Measurements from ENCODE around the gene TMEM201. TPM values are rescaled to one million over a fixed set of nuclear protein-coding genes. Genes with fewer than 3 reads are reported as not detected.

Gene TMEM201
- total and polyA plus RNA-seq, 2 donors (not counting 3 experiments of a cell fraction or from before 2014, with no cell fraction given): 8.3 to 24.8 TPM

DNA sequence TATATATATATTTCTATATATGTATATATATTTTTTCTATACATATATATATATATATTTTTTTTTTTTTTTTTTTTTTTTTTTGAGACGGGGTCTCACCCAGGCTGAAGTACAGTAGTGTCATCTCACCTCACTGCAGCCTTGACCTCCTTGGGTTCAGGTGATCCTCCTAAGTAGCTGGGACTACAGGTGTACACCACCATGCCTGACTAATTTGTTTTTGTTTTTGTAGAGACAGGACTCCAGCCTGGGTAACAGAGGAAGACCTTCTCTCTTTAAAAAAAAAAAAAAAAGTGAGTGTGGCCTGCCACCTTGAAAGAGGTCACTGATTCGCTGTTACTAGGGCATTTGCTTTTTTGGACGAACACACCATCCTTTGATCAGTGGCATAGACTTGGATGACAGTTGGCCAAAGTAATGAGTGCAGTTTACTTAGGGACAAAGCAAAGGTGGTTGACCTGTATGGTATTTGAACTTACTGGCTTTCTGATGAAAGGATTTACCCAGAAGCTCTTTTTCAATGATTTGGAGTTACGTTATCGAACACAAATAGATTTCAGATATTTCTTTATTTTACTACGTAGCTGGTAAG lies 38.7 kb upstream of the TMEM201 start:
- ChIA-PET POLR2A (no interaction called here), CTCF (interaction anchor here (1.1 to 1.7 kb wide), 2 partner anchors 11 to 31 kb away, joined by 3 to 5 read pairs; partner anchors contain the start of gene SLC25A33)
- H3K9me3 ChIP-seq (replicated peaks; ENCODE audit: control insufficient read depth, insufficient read depth, low read length): no peaks in the 10 kb centered on the region
- BruUV-seq (replicated peaks): no TSS peak
- H3K4me3 ChIP-seq (replicated peaks in 1 of 3; ENCODE audit: insufficient read depth in 1 of 3, low read depth in 1 of 3, low read length in 3 of 3): no peak overlapping the region
- no peaks in the 10 kb centered on the region for H3K4me1 ChIP-seq (ENCODE audit: control insufficient read depth, extremely low read depth, insufficient read depth, low read length)
- TF ChIP-seq POLR2A (IDR thresholded peaks at IDR 0.05; ENCODE audit: low read depth, low read length) (no peak), MYC (IDR thresholded peaks at IDR 0.05; ENCODE audit: low read depth, low read length) (no peak), POLR2AphosphoS5 (IDR thresholded peaks at IDR 0.05; ENCODE audit: insufficient read depth, low read depth, low read length) (no peak), JUN (IDR thresholded peaks at IDR 0.05; ENCODE audit: borderline replicate concordance, insufficient read depth, insufficient read length, low read depth) (no peak), GATA2 (IDR thresholded peaks at IDR 0.05; ENCODE audit: insufficient read depth, insufficient read length, low read depth, low read length) (no peak), EZH2 (IDR thresholded peaks at IDR 0.05; ENCODE audit: borderline replicate concordance, low read depth, low read length, severe bottlenecking) (no peak)
- TF ChIP-seq, protein P1, sequence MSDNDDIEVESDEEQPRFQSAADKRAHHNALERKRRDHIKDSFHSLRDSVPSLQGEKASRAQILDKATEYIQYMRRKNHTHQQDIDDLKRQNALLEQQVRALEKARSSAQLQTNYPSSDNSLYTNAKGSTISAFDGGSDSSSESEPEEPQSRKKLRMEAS (IDR thresholded peaks at IDR 0.05; ENCODE audit: insufficient read depth, insufficient read length): no peak
- TF ChIP-seq, protein P2, sequence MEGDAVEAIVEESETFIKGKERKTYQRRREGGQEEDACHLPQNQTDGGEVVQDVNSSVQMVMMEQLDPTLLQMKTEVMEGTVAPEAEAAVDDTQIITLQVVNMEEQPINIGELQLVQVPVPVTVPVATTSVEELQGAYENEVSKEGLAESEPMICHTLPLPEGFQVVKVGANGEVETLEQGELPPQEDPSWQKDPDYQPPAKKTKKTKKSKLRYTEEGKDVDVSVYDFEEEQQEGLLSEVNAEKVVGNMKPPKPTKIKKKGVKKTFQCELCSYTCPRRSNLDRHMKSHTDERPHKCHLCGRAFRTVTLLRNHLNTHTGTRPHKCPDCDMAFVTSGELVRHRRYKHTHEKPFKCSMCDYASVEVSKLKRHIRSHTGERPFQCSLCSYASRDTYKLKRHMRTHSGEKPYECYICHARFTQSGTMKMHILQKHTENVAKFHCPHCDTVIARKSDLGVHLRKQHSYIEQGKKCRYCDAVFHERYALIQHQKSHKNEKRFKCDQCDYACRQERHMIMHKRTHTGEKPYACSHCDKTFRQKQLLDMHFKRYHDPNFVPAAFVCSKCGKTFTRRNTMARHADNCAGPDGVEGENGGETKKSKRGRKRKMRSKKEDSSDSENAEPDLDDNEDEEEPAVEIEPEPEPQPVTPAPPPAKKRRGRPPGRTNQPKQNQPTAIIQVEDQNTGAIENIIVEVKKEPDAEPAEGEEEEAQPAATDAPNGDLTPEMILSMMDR (IDR thresholded peaks at IDR 0.05; ENCODE audit: extremely low read depth in 1 of 2, insufficient read depth in 1 of 2, low read depth in 1 of 2, low read length in 2 of 2): no peak
- peaks cover 0 to 2% of the 10 kb centered on the region in 2 experiments for H3K36me3 ChIP-seq (ENCODE audit: control insufficient read depth in 2 of 2, extremely low read depth in 1 of 2, insufficient read depth in 2 of 2, low read length in 2 of 2)
- no peaks in the 10 kb centered on the region for H3K27me3 ChIP-seq (ENCODE audit: control insufficient read depth in 2 of 2, insufficient read depth in 2 of 2, low read length in 2 of 2)
- H2AFZ ChIP-seq (ENCODE audit: low read depth, low read length): no peak overlapping the region
- no peaks in the 10 kb centered on the region for H4K20me1 ChIP-seq (replicated peaks; ENCODE audit: control insufficient read depth, extremely low read depth, insufficient read depth, low read length)
- DNase-seq (ENCODE audit: low read depth, low spot score) (no peak), FAIRE-seq (no peak)
- H3K4me2 ChIP-seq (ENCODE audit: insufficient read depth, low read length): no peak overlapping the region
- H3K79me2 ChIP-seq (ENCODE audit: control insufficient read depth, insufficient read depth, low read length): peaks cover 52% of the 10 kb centered on the region
- dilution Hi-C loops (cut with MboI; ENCODE audit: extremely low pct_ligation_motif_present, low sequenced_read_pairs) (no loop called here), intact Hi-C loops (cut with micrococcal nuclease) (no loop called here)
- no peak overlapping the region for H3K9ac ChIP-seq (replicated peaks; ENCODE audit: extremely low read depth, insufficient read depth, low read length)
- no peaks in the 10 kb centered on the region for H3K9me1 ChIP-seq (replicated peaks; ENCODE audit: control insufficient read depth, extremely low read depth, insufficient read depth, low read length)
- H3K27ac ChIP-seq (ENCODE audit: insufficient read depth, low read depth, low read length): no peak overlapping the region
